Esophagus squamous epithelium (tissue), 4 donors: Measurements from ENCODE around the gene KSR2.

Source experiments
- CTCF ChIP-seq, 6 experiments: fragments of 450-650 bp in 4 of 6; fragments of 200-600 bp in 2 of 6; sonication (generic) in 2 of 6; IDR thresholded peaks; one replicate each; pipeline ENCODE4 v1.5.1; 2016 to 2019; ENCODE audit warnings: antibody characterized with exemption in 6 of 6, mild to moderate bottlenecking in 4 of 6, moderate library complexity in 4 of 6
- POLR2A ChIP-seq, 4 donors: fragments of 450-650 bp; IDR thresholded peaks; one replicate each; pipeline ENCODE4 v1.6.1; 2017; ENCODE audit warnings: antibody characterized with exemption in 4 of 4, mild to moderate bottlenecking in 4 of 4, moderate library complexity in 3 of 4

DNA sequence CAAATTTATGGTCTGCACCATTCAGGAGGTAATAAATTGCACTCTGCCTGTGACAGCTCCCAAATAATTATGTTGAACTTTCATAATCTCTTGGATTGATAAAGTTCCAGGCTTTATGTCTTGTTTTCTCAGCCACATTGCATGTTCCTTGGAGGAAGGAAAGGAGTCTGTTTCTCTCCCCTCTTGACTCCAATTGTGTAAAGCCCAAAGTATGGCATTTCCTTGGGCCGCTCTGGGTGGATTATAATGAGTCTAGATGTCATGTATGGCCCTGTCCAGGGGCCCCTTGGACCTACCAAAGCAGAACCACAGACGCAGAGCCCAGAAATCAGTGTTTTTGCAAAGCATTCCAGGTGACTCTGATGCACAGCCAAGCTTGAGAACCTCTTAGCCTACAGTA is 160.8 kb downstream of the KSR2 start:
- TF ChIP-seq CTCF (IDR thresholded peaks at IDR 0.05): no peak
- no peak for TF ChIP-seq POLR2A (IDR thresholded peaks at IDR 0.05)
